ENCODE measurements around the gene PRKN.

PRKN gene

GRCh38 chr6:161393292-161393691 lies 1334.3 kb downstream of the PRKN start:
- Histone ChIP-seq H3K27me3 (ENCODE audit: insufficient read depth, poor library complexity, severe bottlenecking) (no peaks in the 10 kb centered on the region), H3K4me3 (replicated peaks; ENCODE audit: insufficient read depth, low read length) (no peak overlapping the region), H3K27ac (replicated peaks) (no peak overlapping the region)
- DNase-seq (ENCODE audit: low read depth in 1 of 2, low spot score in 1 of 2): no peak
- no peak for TF ChIP-seq POLR2AphosphoS5 (IDR thresholded peaks at IDR 0.05; ENCODE audit: low read depth)
- no peak for TF ChIP-seq GABPA (IDR thresholded peaks at IDR 0.05; ENCODE audit: low read depth)
- no peak for TF ChIP-seq CTCF (IDR thresholded peaks at IDR 0.05; ENCODE audit: insufficient read depth, low read length)
- TF ChIP-seq SPI1 (IDR thresholded peaks at IDR 0.05; ENCODE audit: borderline replicate concordance, low read depth): no peak
- TF ChIP-seq REST (IDR thresholded peaks at IDR 0.05; ENCODE audit: insufficient replicate concordance, low read depth): no peak

- H3K27me3 ChIP-seq (ENCODE audit: insufficient read depth, poor library complexity, severe bottlenecking): no peaks in the 10 kb centered on the region
- TF ChIP-seq SPI1 (IDR thresholded peaks at IDR 0.05; ENCODE audit: borderline replicate concordance, low read depth): no peak
Measured at GRCh38 chr6:161389756-161390155, 1337.8 kb downstream of the PRKN start.

GRCh38 chr6:161383951-161384350 lies 1343.6 kb downstream of the PRKN start:
- TF ChIP-seq SPI1 (IDR thresholded peaks at IDR 0.05; ENCODE audit: borderline replicate concordance, low read depth): no peak
- no peak for TF ChIP-seq GABPA (IDR thresholded peaks at IDR 0.05; ENCODE audit: low read depth)
- no peak for TF ChIP-seq CTCF (IDR thresholded peaks at IDR 0.05; ENCODE audit: insufficient read depth, low read length)
- no peak for TF ChIP-seq REST (IDR thresholded peaks at IDR 0.05; ENCODE audit: insufficient replicate concordance, low read depth)
- no peak for TF ChIP-seq POLR2AphosphoS5 (IDR thresholded peaks at IDR 0.05; ENCODE audit: low read depth)
- Histone ChIP-seq H3K27me3 (ENCODE audit: insufficient read depth, poor library complexity, severe bottlenecking) (no peaks in the 10 kb centered on the region), H3K27ac (replicated peaks) (no peak overlapping the region), H3K4me3 (replicated peaks; ENCODE audit: insufficient read depth, low read length) (no peak overlapping the region)
- no peak for DNase-seq (ENCODE audit: low read depth in 1 of 2, low spot score in 1 of 2)

More at GRCh38 chr6:161389756-161390155, 1337.8 kb downstream of the PRKN start:
- Histone ChIP-seq H3K27ac (replicated peaks) (no peak overlapping the region), H3K4me3 (replicated peaks; ENCODE audit: insufficient read depth, low read length) (no peak overlapping the region)
- DNase-seq (ENCODE audit: low read depth in 1 of 2, low spot score in 1 of 2): no peak

DNA sequence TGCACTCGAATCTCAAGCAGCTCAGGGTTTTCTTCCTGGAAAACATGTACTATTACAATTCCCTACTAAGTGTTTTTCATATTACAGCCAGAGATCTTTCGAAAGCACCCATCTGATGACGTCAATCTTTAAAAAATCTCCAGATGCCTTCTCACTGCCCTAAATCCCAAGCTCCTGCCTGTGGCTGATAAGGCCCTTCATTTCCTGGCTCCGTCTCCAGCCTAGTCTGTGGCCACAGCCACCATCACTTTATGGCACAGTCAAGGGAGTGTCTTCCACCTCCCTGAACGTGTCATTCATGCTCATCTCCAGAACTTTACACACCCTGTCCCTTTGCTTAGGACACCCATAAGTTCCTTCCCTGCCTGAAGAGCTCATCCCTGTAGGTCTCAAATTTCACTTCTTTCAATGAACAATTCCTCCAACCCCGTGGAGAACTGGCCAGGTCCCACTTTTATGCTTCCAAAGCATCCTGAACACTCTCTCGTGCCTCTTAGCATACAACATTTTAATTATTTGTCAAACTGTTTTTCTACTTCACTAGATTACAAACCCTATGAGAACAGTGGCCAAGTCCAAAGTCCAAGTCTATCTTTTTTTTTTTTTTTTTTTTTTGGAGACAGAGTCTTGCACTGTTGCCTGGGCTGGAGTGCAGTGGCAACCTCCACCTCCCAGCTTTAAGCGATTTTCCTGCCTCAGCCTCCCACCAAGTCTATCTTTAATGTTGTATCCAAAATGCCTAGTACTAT lies 1347.6 kb downstream of the PRKN start:
- Histone ChIP-seq H3K27me3 (ENCODE audit: insufficient read depth, poor library complexity, severe bottlenecking) (no peaks in the 10 kb centered on the region), H3K27ac (replicated peaks) (no peak overlapping the region), H3K4me3 (replicated peaks; ENCODE audit: insufficient read depth, low read length) (no peak overlapping the region)
- no peak for DNase-seq (ENCODE audit: low read depth in 1 of 2, low spot score in 1 of 2)
- no peak for TF ChIP-seq POLR2AphosphoS5 (IDR thresholded peaks at IDR 0.05; ENCODE audit: low read depth)
- TF ChIP-seq GABPA (IDR thresholded peaks at IDR 0.05; ENCODE audit: low read depth): no peak
- TF ChIP-seq CTCF (IDR thresholded peaks at IDR 0.05; ENCODE audit: insufficient read depth, low read length): no peak
- TF ChIP-seq REST (IDR thresholded peaks at IDR 0.05; ENCODE audit: insufficient replicate concordance, low read depth): no peak
